Progenitor cell of endocrine pancreas (in vitro differentiated cells): ENCODE measurements around the gene BBLN. TPM values are rescaled to one million over a fixed set of nuclear protein-coding genes. Genes with fewer than 3 reads are reported as not detected.

Experiments
- DNase-seq: peaks from one replicate; pipeline ENCODE4 v3.0.0; 2021; ENCODE audit warnings: low spot score; ENCODE audit not compliant: unreplicated experiment
- H3K27ac Mint-ChIP-seq: 2 replicates; pipeline ENCODE4 v1.8.0; 2021; ENCODE audit warnings: mild to moderate bottlenecking, moderate library complexity, mixed read lengths
- H3K27me3 Mint-ChIP-seq: 2 replicates; pipeline ENCODE4 v1.8.0; 2021; ENCODE audit warnings: mixed read lengths
- H3K36me3 Mint-ChIP-seq: 2 replicates; pipeline ENCODE4 v1.8.0; 2022; ENCODE audit warnings: mixed read lengths; ENCODE audit not compliant: insufficient read depth
- H3K4me1 Mint-ChIP-seq: 2 replicates; pipeline ENCODE4 v1.8.0; 2021; ENCODE audit warnings: low read depth, mixed read lengths
- H3K4me3 Mint-ChIP-seq: 2 replicates; pipeline ENCODE4 v1.8.0; 2021; ENCODE audit warnings: low read depth, mild to moderate bottlenecking, moderate library complexity, mixed read lengths
- H3K9me3 Mint-ChIP-seq: 2 replicates; pipeline ENCODE4 v1.8.0; 2021; ENCODE audit warnings: low read depth, mixed read lengths
- total RNA-seq: library from RNA; stranded (reverse); gene quantifications from 2 replicates; pipeline ENCODE4 v1.2.1, GENCODE V29; 2021
- TF ChIP-seq, protein P1 (sequence below): fragments of 200-600 bp; sonication (generic); IDR thresholded peaks from one replicate; pipeline ENCODE4 v1.5.0; 2021; ENCODE audit warnings: antibody characterized with exemption, mild to moderate bottlenecking; ENCODE audit not compliant: unreplicated experiment

BBLN gene
- total RNA-seq, 1 donor from 2014 or later = 57.3 TPM

GRCh38 chr9:128136816-128137793 lies 23.0 kb upstream of the BBLN start:
- Mint-ChIP-seq H3K27me3 (peaks cover 13% of the 10 kb centered on the region), H3K36me3 (no peaks in the 10 kb centered on the region), H3K4me3 (no peak overlapping the region), H3K4me1 (peaks cover 10% of the 10 kb centered on the region), H3K9me3 (no peaks in the 10 kb centered on the region), H3K27ac (no peak overlapping the region)
- TF ChIP-seq, protein P1, sequence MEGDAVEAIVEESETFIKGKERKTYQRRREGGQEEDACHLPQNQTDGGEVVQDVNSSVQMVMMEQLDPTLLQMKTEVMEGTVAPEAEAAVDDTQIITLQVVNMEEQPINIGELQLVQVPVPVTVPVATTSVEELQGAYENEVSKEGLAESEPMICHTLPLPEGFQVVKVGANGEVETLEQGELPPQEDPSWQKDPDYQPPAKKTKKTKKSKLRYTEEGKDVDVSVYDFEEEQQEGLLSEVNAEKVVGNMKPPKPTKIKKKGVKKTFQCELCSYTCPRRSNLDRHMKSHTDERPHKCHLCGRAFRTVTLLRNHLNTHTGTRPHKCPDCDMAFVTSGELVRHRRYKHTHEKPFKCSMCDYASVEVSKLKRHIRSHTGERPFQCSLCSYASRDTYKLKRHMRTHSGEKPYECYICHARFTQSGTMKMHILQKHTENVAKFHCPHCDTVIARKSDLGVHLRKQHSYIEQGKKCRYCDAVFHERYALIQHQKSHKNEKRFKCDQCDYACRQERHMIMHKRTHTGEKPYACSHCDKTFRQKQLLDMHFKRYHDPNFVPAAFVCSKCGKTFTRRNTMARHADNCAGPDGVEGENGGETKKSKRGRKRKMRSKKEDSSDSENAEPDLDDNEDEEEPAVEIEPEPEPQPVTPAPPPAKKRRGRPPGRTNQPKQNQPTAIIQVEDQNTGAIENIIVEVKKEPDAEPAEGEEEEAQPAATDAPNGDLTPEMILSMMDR = no peak
- DNase-seq = no peak

DNA sequence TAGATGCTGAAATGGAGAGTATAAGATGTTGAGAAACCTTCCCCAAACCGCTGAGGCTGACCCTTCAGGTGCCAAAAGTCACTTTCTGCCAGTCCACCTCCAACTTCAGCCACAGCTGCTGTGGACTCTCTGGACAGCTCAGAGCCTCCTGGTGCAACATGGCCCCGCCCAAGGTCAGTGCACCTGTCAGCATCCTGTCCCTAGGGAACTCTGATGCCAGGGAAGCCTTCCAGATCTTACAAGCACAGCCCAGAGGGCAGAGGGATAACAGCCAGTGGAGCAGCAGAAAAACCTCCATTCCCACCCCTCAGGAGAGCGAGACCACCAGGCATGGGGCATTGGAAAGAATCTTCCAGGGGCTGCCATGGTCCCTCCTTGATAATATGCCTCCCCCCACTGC lies 22.1 kb upstream of the BBLN start:
- Mint-ChIP-seq H3K27me3 (peaks cover 13% of the 10 kb centered on the region), H3K36me3 (no peaks in the 10 kb centered on the region), H3K27ac (no peak overlapping the region), H3K4me1 (peaks cover 2% of the 10 kb centered on the region), H3K4me3 (no peak overlapping the region), H3K9me3 (no peaks in the 10 kb centered on the region)
- no peak for DNase-seq
- TF ChIP-seq, protein P1 = no peak

DNA sequence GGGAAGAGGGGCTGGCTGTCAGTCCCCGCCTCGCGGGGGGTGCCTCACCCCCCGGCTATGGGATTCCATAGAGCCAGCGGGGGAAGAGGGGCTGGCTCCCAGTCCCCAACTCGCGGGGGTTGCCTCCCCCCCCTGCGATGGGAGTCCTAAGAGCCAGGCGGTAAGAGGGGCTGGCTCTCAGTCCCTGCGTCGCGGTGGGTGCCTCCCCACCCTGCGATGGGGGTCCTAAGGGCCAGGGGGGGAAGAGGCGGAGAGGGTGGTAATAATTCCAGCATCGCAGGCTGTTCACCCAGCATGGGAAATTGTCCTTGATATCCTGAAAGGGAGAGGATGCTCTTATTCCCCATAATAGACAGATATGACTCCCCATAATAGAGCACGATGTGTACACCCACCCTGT lies 20.4 kb upstream of the BBLN start:
- Mint-ChIP-seq H3K4me1 (no peaks in the 10 kb centered on the region), H3K4me3 (no peak overlapping the region), H3K27me3 (peaks cover 12% of the 10 kb centered on the region), H3K36me3 (no peaks in the 10 kb centered on the region), H3K27ac (no peak overlapping the region), H3K9me3 (no peaks in the 10 kb centered on the region)
- TF ChIP-seq, protein P1 = no peak
- DNase-seq = no peak

DNA sequence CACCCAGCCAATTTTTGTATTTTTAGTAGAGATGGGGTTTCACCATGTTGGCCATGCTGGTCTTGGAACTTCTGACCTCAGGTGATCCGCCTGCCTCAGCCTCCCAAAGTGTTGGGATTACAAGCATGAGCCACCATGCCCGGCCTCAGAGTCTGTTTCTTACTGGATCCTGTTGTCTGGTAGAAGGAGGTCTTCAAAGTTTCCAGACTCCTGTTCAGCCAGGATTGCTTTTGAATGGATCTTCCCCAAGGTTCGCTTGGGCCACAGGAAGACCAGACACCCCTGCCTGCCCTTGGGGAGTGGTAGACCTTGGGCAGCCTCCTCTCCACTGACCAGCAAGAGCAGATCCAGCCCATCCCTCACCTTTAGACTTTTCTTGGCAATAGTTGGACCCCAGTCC lies 18.5 kb upstream of the BBLN start:
- no peak for DNase-seq
- H3K27me3 Mint-ChIP-seq = peaks cover 11% of the 10 kb centered on the region
- H3K9me3 Mint-ChIP-seq = no peaks in the 10 kb centered on the region
- TF ChIP-seq, protein P1 = no peak
- H3K4me1 Mint-ChIP-seq = no peaks in the 10 kb centered on the region
- H3K36me3 Mint-ChIP-seq = no peaks in the 10 kb centered on the region
- no peak overlapping the region for H3K4me3 Mint-ChIP-seq
- H3K27ac Mint-ChIP-seq = no peak overlapping the region

- Mint-ChIP-seq H3K4me3 (no peak overlapping the region), H3K36me3 (no peaks in the 10 kb centered on the region), H3K9me3 (no peaks in the 10 kb centered on the region), H3K27ac (no peak overlapping the region), H3K4me1 (no peaks in the 10 kb centered on the region), H3K27me3 (peaks cover 11% of the 10 kb centered on the region)
- TF ChIP-seq, protein P1 = no peak
- DNase-seq = no peak
Observed at GRCh38 chr9:128142061-128142460, 18.0 kb upstream of the BBLN start.
